Measurements from ENCODE around the gene TOX3. TPM values are rescaled to one million over a fixed set of nuclear protein-coding genes. Genes with fewer than 3 reads are reported as not detected.

The TOX3 gene
- total and polyA plus RNA-seq, 12 donors: not detected

GRCh38 chr16:52586159-52586558 is 39.2 kb upstream of the TOX3 start:
- intact Hi-C loops (cut with DNase I): no loop called here

GRCh38 chr16:52584354-52585320 is 37.7 kb upstream of the TOX3 start:
- TF ChIP-seq CTCF (IDR thresholded peaks at IDR 0.05): no peak
- no peaks in the 10 kb centered on the region for H3K4me1 ChIP-seq
- no peak for DNase-seq

More at GRCh38 chr16:52586159-52586558, 39.2 kb upstream of the TOX3 start:
- H3K27ac ChIP-seq: no peak overlapping the region
- no peaks in the 10 kb centered on the region for H3K4me1 ChIP-seq
- no peaks in the 10 kb centered on the region for H3K36me3 ChIP-seq
- H3K4me3 ChIP-seq: no peak overlapping the region
- H3K9me3 ChIP-seq: no peaks in the 10 kb centered on the region
- whole genome bisulfite sequencing, 2 donors: 93 to 94% methylated on average over 2 of the region's 2 CpGs
- TF ChIP-seq CTCF (IDR thresholded peaks at IDR 0.05): no peak
- ATAC-seq (no peak), DNase-seq (no peak)
- no peaks in the 10 kb centered on the region for H3K27me3 ChIP-seq

GRCh38 chr16:52581530-52581929 is 34.6 kb upstream of the TOX3 start:
- Histone ChIP-seq H3K36me3 (no peaks in the 10 kb centered on the region), H3K9me3 (no peaks in the 10 kb centered on the region), H3K27ac (no peak overlapping the region), H3K4me3 (no peak overlapping the region), H3K27me3 (peaks cover 0 to 14% (median 0%) of the 10 kb centered on the region in 7 donors), H3K4me1 (no peaks in the 10 kb centered on the region)
- WGBS, 2 donors: 86% methylated on average over 4 of the region's 4 CpGs
- ATAC-seq (no peak), DNase-seq (no peak)
- intact Hi-C loops (cut with DNase I): no loop called here
- TF ChIP-seq CTCF (IDR thresholded peaks at IDR 0.05): no peak

More at GRCh38 chr16:52584354-52585320, 37.7 kb upstream of the TOX3 start:
- no peak for ATAC-seq
- WGBS, 2 donors: 76 to 86% methylated on average over 5 of the region's 5 CpGs
- intact Hi-C loops (cut with DNase I): no loop called here
- Histone ChIP-seq H3K4me3 (no peak overlapping the region), H3K27ac (no peak overlapping the region), H3K36me3 (no peaks in the 10 kb centered on the region), H3K9me3 (no peaks in the 10 kb centered on the region), H3K27me3 (peaks cover 0 to 3% (median 0%) of the 10 kb centered on the region in 7 donors)

- Histone ChIP-seq H3K4me1 (no peaks in the 10 kb centered on the region), H3K36me3 (no peaks in the 10 kb centered on the region), H3K27ac (no peak overlapping the region), H3K27me3 (peaks cover 0 to 21% (median 0%) of the 10 kb centered on the region in 7 donors), H3K4me3 (no peak overlapping the region), H3K9me3 (no peaks in the 10 kb centered on the region)
- intact Hi-C loops (cut with DNase I): no loop called here
- TF ChIP-seq CTCF (IDR thresholded peaks at IDR 0.05): no peak
- ATAC-seq (no peak), DNase-seq (no peak)
- WGBS, 2 donors: 34 to 38% methylated on average over 3 of the region's 3 CpGs
Observed at GRCh38 chr16:52580488-52580887, 33.5 kb upstream of the TOX3 start.
